GM21515 (cell line): ENCODE data around the gene USP17L26.
"Not testable (repeated sequence)": the region's sequence is repeated elsewhere in the genome, so short reads cannot be mapped to it uniquely, and the experiment has no call there.

Experiments
- ATAC-seq: cut with Tn5 transposase; IDR thresholded peaks from one replicate; pipeline ENCODE4 v1.9.1; 2021; ENCODE audit not compliant: unreplicated experiment

USP17L26 gene, protein sequence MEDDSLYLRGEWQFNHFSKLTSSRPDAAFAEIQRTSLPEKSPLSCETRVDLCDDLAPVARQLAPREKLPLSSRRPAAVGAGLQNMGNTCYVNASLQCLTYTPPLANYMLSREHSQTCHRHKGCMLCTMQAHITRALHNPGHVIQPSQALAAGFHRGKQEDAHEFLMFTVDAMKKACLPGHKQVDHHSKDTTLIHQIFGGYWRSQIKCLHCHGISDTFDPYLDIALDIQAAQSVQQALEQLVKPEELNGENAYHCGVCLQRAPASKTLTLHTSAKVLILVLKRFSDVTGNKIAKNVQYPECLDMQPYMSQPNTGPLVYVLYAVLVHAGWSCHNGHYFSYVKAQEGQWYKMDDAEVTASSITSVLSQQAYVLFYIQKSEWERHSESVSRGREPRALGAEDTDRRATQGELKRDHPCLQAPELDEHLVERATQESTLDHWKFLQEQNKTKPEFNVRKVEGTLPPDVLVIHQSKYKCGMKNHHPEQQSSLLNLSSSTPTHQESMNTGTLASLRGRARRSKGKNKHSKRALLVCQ

DNA sequence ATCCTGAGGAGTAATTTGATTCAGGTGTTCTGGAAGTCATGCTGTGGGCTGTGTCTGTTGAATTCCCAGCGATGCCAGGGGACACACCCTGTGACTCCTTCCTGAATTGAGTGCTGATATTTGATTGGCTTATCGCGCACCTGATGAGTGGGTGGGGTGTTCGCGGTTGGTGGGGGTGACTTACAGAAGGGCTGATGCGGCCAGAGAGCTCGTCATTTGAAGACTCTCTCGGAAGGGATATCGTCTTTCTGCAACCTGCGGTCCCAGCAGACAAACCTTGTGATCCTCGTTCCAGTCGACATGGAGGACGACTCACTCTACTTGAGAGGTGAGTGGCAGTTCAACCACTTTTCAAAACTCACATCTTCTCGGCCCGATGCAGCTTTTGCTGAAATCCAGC is at the start of gene USP17L26:
TSS of gene USP17L26 (plus strand) at position 301 of the 400 bp plus-strand sequence. CDS start at position 301, 0 bp downstream.
- ATAC-seq: not testable (repeated sequence)

DNA sequence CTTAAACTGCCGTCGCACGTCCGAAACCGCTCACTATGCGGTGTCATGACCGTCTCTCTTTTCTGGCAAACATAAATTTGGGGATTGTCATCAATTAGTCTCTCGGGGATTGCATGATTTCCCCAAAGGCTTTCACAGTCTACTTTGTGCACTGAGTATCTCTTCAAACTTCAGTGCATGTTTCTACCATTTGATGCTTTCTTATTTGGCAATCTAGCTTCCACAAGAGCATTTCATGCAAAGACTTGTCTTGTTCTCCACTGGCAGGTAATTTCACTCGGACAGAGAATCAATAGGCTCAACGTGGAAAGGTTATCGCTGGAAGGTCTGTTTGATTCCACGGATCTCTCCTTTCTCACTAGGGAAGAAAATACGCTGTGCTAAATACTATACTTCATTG is 10.3 kb upstream of the USP17L26 start:
- not testable (repeated sequence) for ATAC-seq

DNA sequence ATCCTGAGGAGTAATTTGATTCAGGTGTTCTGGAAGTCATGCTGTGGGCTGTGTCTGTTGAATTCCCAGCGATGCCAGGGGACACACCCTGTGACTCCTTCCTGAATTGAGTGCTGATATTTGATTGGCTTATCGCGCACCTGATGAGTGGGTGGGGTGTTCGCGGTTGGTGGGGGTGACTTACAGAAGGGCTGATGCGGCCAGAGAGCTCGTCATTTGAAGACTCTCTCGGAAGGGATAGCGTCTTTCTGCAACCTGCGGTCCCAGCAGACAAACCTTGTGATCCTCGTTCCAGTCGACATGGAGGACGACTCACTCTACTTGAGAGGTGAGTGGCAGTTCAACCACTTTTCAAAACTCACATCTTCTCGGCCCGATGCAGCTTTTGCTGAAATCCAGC is 9.6 kb upstream of the USP17L26 start, which contains the start of gene USP17L24:
TSS of gene USP17L24 (plus strand) at position 301 of the 400 bp plus-strand sequence. CDS start at position 301, 0 bp downstream.
- not testable (repeated sequence) for ATAC-seq

DNA sequence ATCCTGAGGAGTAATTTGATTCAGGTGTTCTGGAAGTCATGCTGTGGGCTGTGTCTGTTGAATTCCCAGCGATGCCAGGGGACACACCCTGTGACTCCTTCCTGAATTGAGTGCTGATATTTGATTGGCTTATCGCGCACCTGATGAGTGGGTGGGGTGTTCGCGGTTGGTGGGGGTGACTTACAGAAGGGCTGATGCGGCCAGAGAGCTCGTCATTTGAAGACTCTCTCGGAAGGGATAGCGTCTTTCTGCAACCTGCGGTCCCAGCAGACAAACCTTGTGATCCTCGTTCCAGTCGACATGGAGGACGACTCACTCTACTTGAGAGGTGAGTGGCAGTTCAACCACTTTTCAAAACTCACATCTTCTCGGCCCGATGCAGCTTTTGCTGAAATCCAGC is 4.8 kb upstream of the USP17L26 start, which contains the start of gene USP17L25:
TSS of gene USP17L25 (plus strand) at position 301 of the 400 bp plus-strand sequence. CDS start at position 301, 0 bp downstream.
- ATAC-seq: not testable (repeated sequence)

DNA sequence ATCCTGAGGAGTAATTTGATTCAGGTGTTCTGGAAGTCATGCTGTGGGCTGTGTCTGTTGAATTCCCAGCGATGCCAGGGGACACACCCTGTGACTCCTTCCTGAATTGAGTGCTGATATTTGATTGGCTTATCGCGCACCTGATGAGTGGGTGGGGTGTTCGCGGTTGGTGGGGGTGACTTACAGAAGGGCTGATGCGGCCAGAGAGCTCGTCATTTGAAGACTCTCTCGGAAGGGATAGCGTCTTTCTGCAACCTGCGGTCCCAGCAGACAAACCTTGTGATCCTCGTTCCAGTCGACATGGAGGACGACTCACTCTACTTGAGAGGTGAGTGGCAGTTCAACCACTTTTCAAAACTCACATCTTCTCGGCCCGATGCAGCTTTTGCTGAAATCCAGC is 4.6 kb downstream of the USP17L26 start, which contains the start of gene USP17L5:
TSS of gene USP17L5 (plus strand) at position 301 of the 400 bp plus-strand sequence. CDS start at position 301, 0 bp downstream.
- not testable (repeated sequence) for ATAC-seq

DNA sequence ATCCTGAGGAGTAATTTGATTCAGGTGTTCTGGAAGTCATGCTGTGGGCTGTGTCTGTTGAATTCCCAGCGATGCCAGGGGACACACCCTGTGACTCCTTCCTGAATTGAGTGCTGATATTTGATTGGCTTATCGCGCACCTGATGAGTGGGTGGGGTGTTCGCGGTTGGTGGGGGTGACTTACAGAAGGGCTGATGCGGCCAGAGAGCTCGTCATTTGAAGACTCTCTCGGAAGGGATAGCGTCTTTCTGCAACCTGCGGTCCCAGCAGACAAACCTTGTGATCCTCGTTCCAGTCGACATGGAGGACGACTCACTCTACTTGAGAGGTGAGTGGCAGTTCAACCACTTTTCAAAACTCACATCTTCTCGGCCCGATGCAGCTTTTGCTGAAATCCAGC is 9.4 kb downstream of the USP17L26 start, which contains the start of gene USP17L27:
TSS of gene USP17L27 (plus strand) at position 301 of the 400 bp plus-strand sequence. CDS start at position 301, 0 bp downstream.
- not testable (repeated sequence) for ATAC-seq

DNA sequence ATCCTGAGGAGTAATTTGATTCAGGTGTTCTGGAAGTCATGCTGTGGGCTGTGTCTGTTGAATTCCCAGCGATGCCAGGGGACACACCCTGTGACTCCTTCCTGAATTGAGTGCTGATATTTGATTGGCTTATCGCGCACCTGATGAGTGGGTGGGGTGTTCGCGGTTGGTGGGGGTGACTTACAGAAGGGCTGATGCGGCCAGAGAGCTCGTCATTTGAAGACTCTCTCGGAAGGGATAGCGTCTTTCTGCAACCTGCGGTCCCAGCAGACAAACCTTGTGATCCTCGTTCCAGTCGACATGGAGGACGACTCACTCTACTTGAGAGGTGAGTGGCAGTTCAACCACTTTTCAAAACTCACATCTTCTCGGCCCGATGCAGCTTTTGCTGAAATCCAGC is 14.1 kb downstream of the USP17L26 start, which contains the start of gene USP17L28:
TSS of gene USP17L28 (plus strand) at position 301 of the 400 bp plus-strand sequence. CDS start at position 301, 0 bp downstream.
- ATAC-seq: not testable (repeated sequence)

DNA sequence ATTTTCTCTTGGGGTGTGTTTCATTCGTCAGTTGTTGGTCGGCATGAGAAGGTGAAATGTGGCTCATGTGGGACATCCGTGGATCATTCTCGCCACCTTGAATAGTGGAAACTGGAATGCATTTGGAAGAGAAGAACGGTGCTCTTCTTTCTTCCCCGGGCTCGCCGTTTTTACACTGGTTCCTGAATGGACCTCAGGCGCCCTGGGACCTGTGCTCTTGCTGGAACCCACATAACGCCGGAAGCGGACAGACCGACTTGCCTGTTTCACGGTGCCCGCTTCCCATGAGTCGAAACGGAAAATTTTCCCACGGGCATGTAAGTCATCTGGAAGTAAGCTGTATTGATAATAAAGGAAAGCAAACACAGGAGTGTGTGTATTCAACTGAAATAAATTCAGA is 16.4 kb downstream of the USP17L26 start:
- ATAC-seq: not testable (repeated sequence)

DNA sequence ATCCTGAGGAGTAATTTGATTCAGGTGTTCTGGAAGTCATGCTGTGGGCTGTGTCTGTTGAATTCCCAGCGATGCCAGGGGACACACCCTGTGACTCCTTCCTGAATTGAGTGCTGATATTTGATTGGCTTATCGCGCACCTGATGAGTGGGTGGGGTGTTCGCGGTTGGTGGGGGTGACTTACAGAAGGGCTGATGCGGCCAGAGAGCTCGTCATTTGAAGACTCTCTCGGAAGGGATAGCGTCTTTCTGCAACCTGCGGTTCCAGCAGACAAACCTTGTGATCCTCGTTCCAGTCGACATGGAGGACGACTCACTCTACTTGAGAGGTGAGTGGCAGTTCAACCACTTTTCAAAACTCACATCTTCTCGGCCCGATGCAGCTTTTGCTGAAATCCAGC is 18.9 kb downstream of the USP17L26 start, which contains the start of gene USP17L29:
TSS of gene USP17L29 (plus strand) at position 301 of the 400 bp plus-strand sequence. CDS start at position 301, 0 bp downstream.
- not testable (repeated sequence) for ATAC-seq

DNA sequence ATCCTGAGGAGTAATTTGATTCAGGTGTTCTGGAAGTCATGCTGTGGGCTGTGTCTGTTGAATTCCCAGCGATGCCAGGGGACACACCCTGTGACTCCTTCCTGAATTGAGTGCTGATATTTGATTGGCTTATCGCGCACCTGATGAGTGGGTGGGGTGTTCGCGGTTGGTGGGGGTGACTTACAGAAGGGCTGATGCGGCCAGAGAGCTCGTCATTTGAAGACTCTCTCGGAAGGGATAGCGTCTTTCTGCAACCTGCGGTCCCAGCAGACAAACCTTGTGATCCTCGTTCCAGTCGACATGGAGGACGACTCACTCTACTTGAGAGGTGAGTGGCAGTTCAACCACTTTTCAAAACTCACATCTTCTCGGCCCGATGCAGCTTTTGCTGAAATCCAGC is 28.4 kb downstream of the USP17L26 start, which contains the start of gene USP17L30:
TSS of gene USP17L30 (plus strand) at position 301 of the 400 bp plus-strand sequence. CDS start at position 301, 0 bp downstream.
- ATAC-seq: not testable (repeated sequence)

DNA sequence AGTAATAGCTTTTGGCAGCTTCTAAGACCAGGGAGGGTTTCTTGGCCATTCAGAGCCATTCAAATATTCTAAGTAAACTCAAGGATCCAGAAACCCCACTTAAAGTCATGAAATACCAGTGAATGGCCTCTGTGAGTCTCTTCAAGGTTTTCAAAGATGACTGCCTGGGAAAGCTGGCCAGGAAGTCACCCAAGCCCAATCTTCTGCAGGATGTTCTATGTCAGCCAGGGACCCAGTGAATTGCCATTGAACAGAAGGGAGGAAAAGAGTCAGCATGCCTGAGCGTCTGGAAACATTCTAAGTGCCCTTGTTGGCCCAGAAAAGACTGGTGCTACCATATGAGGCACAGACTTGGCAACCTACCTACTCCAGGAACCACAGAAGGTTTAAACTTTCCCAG is 45.4 kb downstream of the USP17L26 start:
- ATAC-seq: not testable (repeated sequence)

DNA sequence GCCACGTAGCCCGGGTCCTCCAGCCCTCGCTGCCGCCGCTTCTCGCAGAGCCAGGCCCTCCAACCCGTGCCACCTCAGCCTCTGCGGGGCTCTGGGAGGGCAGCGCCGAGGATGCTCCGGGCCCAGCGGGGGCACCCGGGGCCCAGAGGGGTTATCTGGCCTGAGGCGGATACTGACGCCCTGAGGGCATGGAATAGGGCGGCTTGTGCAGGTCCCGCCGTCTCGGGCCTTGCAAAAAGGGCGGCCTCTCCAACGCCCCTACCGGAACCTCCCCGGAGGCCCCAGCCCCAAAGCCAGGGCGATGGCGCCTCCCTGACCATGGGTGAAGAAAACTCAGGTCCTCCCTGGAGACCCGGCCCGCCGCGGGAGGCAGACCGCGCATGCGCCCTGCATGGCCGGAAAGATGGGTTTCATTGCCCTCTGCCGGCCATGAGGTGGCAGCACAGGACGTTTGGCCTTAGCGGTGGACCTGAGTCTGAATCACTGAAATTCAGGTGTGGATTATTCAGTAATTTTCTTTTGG is 46.6 kb downstream of the USP17L26 start:
- ATAC-seq: not testable (repeated sequence)

DNA sequence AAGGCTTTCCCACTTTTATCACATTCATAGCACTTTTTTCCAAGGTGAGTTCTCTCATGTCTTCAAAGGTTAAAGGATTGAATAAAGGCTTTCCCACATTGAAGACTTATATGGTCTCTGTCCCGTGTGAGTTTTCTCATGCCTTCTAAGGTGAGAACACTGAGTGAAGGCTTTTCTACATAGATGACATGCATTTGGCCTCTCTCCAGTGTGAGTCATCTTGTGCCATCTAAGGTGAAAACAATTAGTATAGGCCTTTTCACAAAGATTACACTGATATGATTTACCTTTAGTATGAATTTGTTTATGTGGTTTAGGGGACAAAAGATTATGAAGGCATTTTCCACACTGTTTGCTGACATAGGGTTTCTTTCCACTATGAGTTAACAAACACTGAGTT is 49.7 kb downstream of the USP17L26 start:
- ATAC-seq: no peak
